K562 (cell line): ENCODE results near the gene ZBTB8A. TPM values are rescaled to one million over a fixed set of nuclear protein-coding genes. Genes with fewer than 3 reads are reported as not detected.

ENCODE experiments used
- ATAC-seq: fragments of 200-7000 bp; cut with Tn5 transposase; 3 replicates; pipeline ENCODE4 v1.9.1; 2020; ENCODE audit warnings: moderate library complexity
- BruUV-seq: library from RNA; stranded (reverse); fragments of 400-500 nt; replicated peaks from 2 replicates; lab custom pipeline; 2021; lab: Mats Ljungman, UMichigan
- CTCF ChIA-PET: fragments of 300-600 bp; formaldehyde crosslinking; extraction: SDS; loops from one replicate; lab custom pipeline; 2021; ENCODE audit warnings: low intra/inter-chr PET ratio; lab: Yijun Ruan, JAX
- POLR2A ChIA-PET: fragments of 300-600, 350-650 bp; sonication (Branson Sonifier 250); formaldehyde crosslinking; extraction: SDS; loops from one replicate; lab custom pipeline; 2021; ENCODE audit warnings: antibody characterized with exemption, inconsistent platforms; lab: Yijun Ruan, JAX
- DNase-seq, 4 experiments: peaks; one replicate each; pipeline versions ENCODE4 v3.0.0 to v3.0.0-alpha.2; 2011 to 2018; ENCODE audit warnings: low spot score in 3 of 4, mixed read lengths in 3 of 4; ENCODE audit errors: extremely low read depth in 1 of 4
- FAIRE-seq: peaks from 2 replicates; lab custom pipeline; 2011; peaks lifted over from hg19 to GRCh38; lab: Jason Lieb, UNC
- H2AFZ ChIP-seq: 2 replicates; pipeline ENCODE4 v1.6.0; 2011; ENCODE audit warnings: low read depth, low read length, control low read depth, inconsistent platforms
- H3K27ac ChIP-seq: fragments of 200-600 bp; 3 replicates; pipeline ENCODE4 v1.8.0; 2011; ENCODE audit warnings: low read depth, mild to moderate bottlenecking, control low read depth, inconsistent platforms, low read length, moderate library complexity, mixed read lengths; ENCODE audit errors: extremely low read depth
- H3K27me3 ChIP-seq, 2 experiments: fragments of 300-600 bp in 1 of 2; 2 replicates in 1 of 2; 3 replicates in 1 of 2; pipeline versions ENCODE4 v1.6.0 to v1.8.0; 2011; ENCODE audit warnings: inconsistent platforms in 2 of 2, low read length in 2 of 2, mild to moderate bottlenecking in 1 of 2, mixed read lengths in 1 of 2, moderate library complexity in 1 of 2; ENCODE audit not compliant: control insufficient read depth in 2 of 2, insufficient read depth in 2 of 2
- H3K36me3 ChIP-seq: fragments of 300-600 bp; 3 replicates; pipeline ENCODE4 v1.8.0; 2011; ENCODE audit warnings: mild to moderate bottlenecking, low read length, inconsistent platforms; ENCODE audit not compliant: control insufficient read depth, insufficient read depth
- H3K4me1 ChIP-seq, 2 experiments: fragments of 200-600 bp in 1 of 2; replicated peaks in 1 of 2; 2 replicates in 1 of 2; 3 replicates in 1 of 2; pipeline versions ENCODE4 v1.5.1 to v1.8.0; 2011; ENCODE audit warnings: inconsistent platforms in 2 of 2, low read length in 2 of 2, mild to moderate bottlenecking in 1 of 2, mixed read lengths in 1 of 2, moderate library complexity in 1 of 2; ENCODE audit not compliant: control insufficient read depth in 2 of 2, insufficient read depth in 2 of 2
- H3K4me2 ChIP-seq: 2 replicates; pipeline ENCODE4 v1.6.1; 2011; ENCODE audit warnings: low read length, control low read depth, inconsistent platforms, mixed read lengths; ENCODE audit not compliant: insufficient read depth
- H3K4me3 ChIP-seq: fragments of 200-600 bp; sonication (generic), shearing (Covaris generic); 2 replicates; pipeline ENCODE4 v1.5.1; 2016; ENCODE audit warnings: control low read depth, inconsistent platforms
- H3K79me2 ChIP-seq: fragments of 200-600 bp; 3 replicates; pipeline ENCODE4 v1.8.0; 2011; ENCODE audit warnings: low read length, inconsistent platforms; ENCODE audit not compliant: control insufficient read depth, insufficient read depth
- H3K9ac ChIP-seq, 2 experiments: 2 replicates each; pipeline versions ENCODE4 v1.6.0 to v1.6.1; 2011; ENCODE audit warnings: low read depth in 2 of 2, low read length in 2 of 2, control low read depth in 1 of 2, inconsistent platforms in 1 of 2, mild to moderate bottlenecking in 1 of 2, mixed read lengths in 1 of 2; ENCODE audit not compliant: insufficient read depth in 1 of 2
- H3K9me1 ChIP-seq: one replicate; pipeline ENCODE4 v1.6.0; 2011; ENCODE audit warnings: inconsistent platforms, mild to moderate bottlenecking, low read length, moderate library complexity; ENCODE audit not compliant: control insufficient read depth, insufficient read depth
- H3K9me3 ChIP-seq: replicated peaks from 2 replicates; pipeline ENCODE4 v1.5.1; 2011; ENCODE audit warnings: low read depth, low read length, inconsistent platforms; ENCODE audit not compliant: control insufficient read depth, insufficient read depth
- H4K20me1 ChIP-seq: replicated peaks from 2 replicates; pipeline ENCODE4 v1.6.1; 2011; ENCODE audit warnings: low read length, inconsistent platforms, mixed read lengths; ENCODE audit not compliant: control insufficient read depth, insufficient read depth
- CBX1 ChIP-seq: sonication (generic); IDR thresholded peaks from 2 replicates; pipeline ENCODE4 v1.6.1; 2016; ENCODE audit warnings: antibody characterized with exemption, low read depth, mild to moderate bottlenecking
- HDAC6 ChIP-seq: IDR thresholded peaks from 2 replicates; pipeline ENCODE4 v1.6.1; 2012; ENCODE audit warnings: low read depth, mild to moderate bottlenecking, control low read depth, inconsistent platforms, low read length, moderate library complexity
- MEIS2 ChIP-seq: fragments of 450-650 bp; IDR thresholded peaks from 2 replicates; pipeline ENCODE4 v1.6.1; 2014; ENCODE audit warnings: mild to moderate bottlenecking; ENCODE audit not compliant: partially characterized antibody
- MXD1 ChIP-seq: fragments of 250-450 bp; sonication (Bioruptor Pico); IDR thresholded peaks from 2 replicates; pipeline ENCODE4 v1.8.0; 2021; ENCODE audit warnings: borderline replicate concordance, mild to moderate bottlenecking, moderate library complexity; ENCODE audit not compliant: poor library complexity, severe bottlenecking
- REST ChIP-seq, 2 experiments: fragments of 450-650 bp; formaldehyde crosslinking in 1 of 2; IDR thresholded peaks; 2 replicates each; pipeline versions ENCODE4 v1.4.0 to v1.6.1; 2014 to 2020; ENCODE audit warnings: mild to moderate bottlenecking in 2 of 2, borderline replicate concordance in 1 of 2, low read depth in 1 of 2
- TCF7 ChIP-seq: sonication (generic); IDR thresholded peaks from 2 replicates; pipeline ENCODE4 v1.6.1; 2016; ENCODE audit warnings: antibody characterized with exemption, borderline replicate concordance
- ZBTB5 ChIP-seq: fragments of 450-650 bp; IDR thresholded peaks from 2 replicates; pipeline ENCODE4 v1.6.1; 2017; ENCODE audit warnings: antibody characterized with exemption
- ZNF175 ChIP-seq: fragments of 200-800 bp; sonication (Bioruptor generic); IDR thresholded peaks from 2 replicates; pipeline ENCODE4 v1.6.1; 2016; ENCODE audit warnings: low read depth, mild to moderate bottlenecking, missing genetic modification characterization, missing compliant biosample characterization
- ZNF764 ChIP-seq: fragments of 250-450 bp; sonication (Bioruptor Pico); IDR thresholded peaks from 2 replicates; pipeline ENCODE4 v1.4.0; 2020; ENCODE audit warnings: low read depth, mild to moderate bottlenecking, moderate library complexity
- WGBS: fragments of 100-300 bp; shearing (Covaris generic); methylation state at CpG from one replicate; pipeline ENCODE4 v1.1.6; 2016; ENCODE audit warnings: low coverage, mixed read lengths; ENCODE audit not compliant: insufficient coverage; ENCODE audit errors: missing lambda C conversion rate; 5-methylcytosine and 5-hydroxymethylcytosine counted together
- in situ Hi-C: fragments of 300-500 bp; cut with MboI; formaldehyde crosslinking; loops from 4 replicates; pipeline ENCODE4 v1.15.0; 2018; ENCODE audit warnings: inconsistent platforms, mixed read lengths
- intact Hi-C: fragments of 100-400 bp; cut with micrococcal nuclease; formaldehyde crosslinking; loops from 2 replicates; pipeline ENCODE4 v1.14.2; 2022
- polyA plus RNA-seq, 8 experiments: library from polyadenylated mRNA; depleted of rRNA in 4 of 8; stranded (reverse) in 5 of 8; unstranded in 3 of 8; fragments of >200 nt; fragmentation: Nextera tagmentation in 2 of 8; fragmentation: Illumina TruSeq in 1 of 8; extraction: Ambion mirVana in 2 of 8; extraction: Trizol in 1 of 8; gene quantifications; 2 replicates each; pipeline versions ENCODE4 v1.2.1 to v1.2.3, GENCODE V29; 2011 to 2014; ENCODE audit warnings: inconsistent platforms in 1 of 8, missing spikeins in 1 of 8
- total RNA-seq, 7 experiments: library from RNA; depleted of rRNA in 6 of 7; stranded (reverse); fragments of >200 nt in 6 of 7; fragmentation: Illumina TruSeq in 2 of 7; extraction: Trizol in 2 of 7; gene quantifications; 2 replicates each; pipeline versions ENCODE4 v1.2.1 to v1.2.3, GENCODE V29; 2011 to 2021; ENCODE audit warnings: low replicate concordance in 1 of 7

Gene ZBTB8A
- total and polyA plus RNA-seq, 9 of the 15 experiments (the other 6 are each of a cell fraction or from before 2014, with no cell fraction given), result 0.01 to 0.64 (median 0.09) TPM

- Histone ChIP-seq H3K9me3 (no peaks in the 10 kb centered on the region), H3K9me1 (no peaks in the 10 kb centered on the region), H3K27ac (peak overlapping the region; percentile 64; the same call in 1 of the 3 replicates), H3K27me3 (peaks cover 6 to 11% of the 10 kb centered on the region in 2 experiments; a peak in 3 of 5 replicates), H3K79me2 (no peaks in the 10 kb centered on the region), H4K20me1 (no peaks in the 10 kb centered on the region), H3K36me3 (no peaks in the 10 kb centered on the region), H3K9ac (peak overlapping the region; percentile 65 to 93), H3K4me1 (peaks cover 3 to 11% of the 10 kb centered on the region in 2 experiments), H3K4me2 (peak overlapping the region; percentile 94), H3K4me3 (peak overlapping the region; percentile 86), H2AFZ (peak overlapping the region; percentile 94)
- in situ Hi-C loops (no loop called here), intact Hi-C loops (loop anchor here (5.0 kb wide), 2 partner anchors 53 to 148 kb away; no protein-coding TSS in a partner anchor)
- ChIA-PET POLR2A (interaction anchor here (1.2 kb wide), 1 partner anchor 14 kb away, joined by 5 read pairs; no protein-coding TSS in a partner anchor), CTCF (interaction anchor here (0.6 to 0.7 kb wide), 2 partner anchors 14 to 1106 kb away, joined by 3 to 4 read pairs; no protein-coding TSS in a partner anchor)
- peak; percentile 66 for FAIRE-seq
- peak; percentile 79 to 85 (median 82) for DNase-seq
- under 1% methylated on average over 60 of the region's 99 CpGs for WGBS
- BruUV-seq, result no TSS peak
- peak; percentile 95 for ATAC-seq
- no peak for TF ChIP-seq ZBTB5
- no peak for TF ChIP-seq MXD1
- no peak for TF ChIP-seq CBX1
- TF ChIP-seq REST (IDR thresholded peaks at IDR 0.05; ENCODE audit: borderline replicate concordance), result peak; percentile 48
- TF ChIP-seq REST (CRISPR knock-in tag; IDR thresholded peaks at IDR 0.05; ENCODE audit: low read depth), result peak; percentile 78; the same call in 1 of the 2 replicates
- TF ChIP-seq MEIS2, result peak; percentile 44
- no peak for TF ChIP-seq ZNF764 (CRISPR knock-in tag)
- TF ChIP-seq TCF7, result no peak
- TF ChIP-seq ZNF175 (CRISPR knock-in tag), result no peak
- TF ChIP-seq HDAC6, result no peak
These were observed 38.6 kb upstream of the ZBTB8A start for GRCh38 chr1:32500387-32501209.
